GM13977 (cell line): ENCODE measurements around the gene THAP9.

Experiments
- DNase-seq: peaks from one replicate; pipeline ENCODE4 v3.0.0; 2012; ENCODE audit warnings: low spot score
- in situ Hi-C: fragments of 300-500 bp; cut with MboI; formaldehyde crosslinking; loops from one replicate; pipeline ENCODE4 v1.12.0; 2022; ENCODE audit warnings: low sequenced_read_pairs, low pct_unique_long_range_greater_than_20kb, mixed read lengths, inconsistent platforms; ENCODE audit not compliant: unreplicated experiment
- TF ChIP-seq, protein P1 (sequence below): IDR thresholded peaks from 2 replicates; pipeline ENCODE4 v1.5.1; 2012; ENCODE audit warnings: mild to moderate bottlenecking, control low read depth; ENCODE audit not compliant: insufficient read depth; ENCODE audit errors: extremely low read depth, missing control alignments

The THAP9 gene

DNA sequence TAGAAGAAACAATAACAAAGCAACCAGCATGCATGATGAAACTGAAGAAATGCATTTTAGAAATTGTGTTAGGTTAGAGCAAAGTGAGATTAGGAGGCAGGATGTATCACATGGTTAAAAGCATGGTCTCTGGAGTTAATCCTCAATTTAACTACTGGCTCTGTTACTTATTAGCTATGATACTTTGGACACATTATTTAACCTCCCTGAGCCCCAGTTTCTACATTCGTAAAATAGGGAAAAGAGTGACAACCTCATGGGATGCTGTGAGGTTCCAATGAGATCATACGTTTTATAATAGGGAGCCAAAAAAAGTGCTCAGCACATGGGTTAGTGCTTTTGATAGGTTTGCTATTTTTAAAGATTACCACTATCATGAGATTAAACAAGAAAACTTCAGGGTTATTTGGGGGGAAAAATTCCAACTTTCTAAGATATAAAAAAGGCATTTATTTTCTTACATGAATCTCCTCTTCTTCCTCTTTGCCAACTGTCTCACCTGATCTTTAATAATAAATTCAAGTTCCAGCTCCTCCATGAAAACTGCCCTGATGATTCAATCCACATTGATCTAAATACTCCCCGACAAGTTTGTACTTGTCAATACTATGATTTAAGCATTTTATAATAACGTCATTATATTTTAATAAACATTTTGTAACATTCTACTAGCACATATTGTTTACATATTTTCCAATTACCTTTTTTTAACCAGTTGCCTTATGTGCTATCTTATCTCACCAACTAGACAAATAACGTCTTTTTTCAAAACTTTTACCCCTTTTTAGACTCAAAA is 14.2 kb upstream of the THAP9 start:
- no peak for DNase-seq
- TF ChIP-seq, protein P1, sequence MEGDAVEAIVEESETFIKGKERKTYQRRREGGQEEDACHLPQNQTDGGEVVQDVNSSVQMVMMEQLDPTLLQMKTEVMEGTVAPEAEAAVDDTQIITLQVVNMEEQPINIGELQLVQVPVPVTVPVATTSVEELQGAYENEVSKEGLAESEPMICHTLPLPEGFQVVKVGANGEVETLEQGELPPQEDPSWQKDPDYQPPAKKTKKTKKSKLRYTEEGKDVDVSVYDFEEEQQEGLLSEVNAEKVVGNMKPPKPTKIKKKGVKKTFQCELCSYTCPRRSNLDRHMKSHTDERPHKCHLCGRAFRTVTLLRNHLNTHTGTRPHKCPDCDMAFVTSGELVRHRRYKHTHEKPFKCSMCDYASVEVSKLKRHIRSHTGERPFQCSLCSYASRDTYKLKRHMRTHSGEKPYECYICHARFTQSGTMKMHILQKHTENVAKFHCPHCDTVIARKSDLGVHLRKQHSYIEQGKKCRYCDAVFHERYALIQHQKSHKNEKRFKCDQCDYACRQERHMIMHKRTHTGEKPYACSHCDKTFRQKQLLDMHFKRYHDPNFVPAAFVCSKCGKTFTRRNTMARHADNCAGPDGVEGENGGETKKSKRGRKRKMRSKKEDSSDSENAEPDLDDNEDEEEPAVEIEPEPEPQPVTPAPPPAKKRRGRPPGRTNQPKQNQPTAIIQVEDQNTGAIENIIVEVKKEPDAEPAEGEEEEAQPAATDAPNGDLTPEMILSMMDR = no peak
- in situ Hi-C loops = loop anchor here (25.0 kb wide), 1 partner anchor 376 kb away; no protein-coding TSS in a partner anchor

DNA sequence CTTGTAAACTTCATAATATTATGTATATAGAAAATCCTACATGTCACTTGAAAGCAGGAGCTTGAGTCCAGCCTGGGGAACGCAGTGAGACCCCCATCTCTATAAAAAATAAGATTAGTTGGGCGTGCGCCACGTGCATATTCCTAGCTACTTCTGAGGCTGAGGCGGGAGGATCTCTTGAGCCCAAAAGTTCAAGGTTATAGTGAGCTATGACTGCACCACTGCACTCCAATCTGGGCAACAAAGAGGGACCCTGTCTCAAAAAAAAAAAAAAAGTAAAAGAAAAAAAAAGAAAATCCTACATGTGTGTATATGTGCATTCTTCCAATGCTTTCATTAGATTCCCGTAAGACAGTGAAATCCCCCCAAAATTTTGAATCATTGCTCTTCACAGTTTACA is 11.2 kb upstream of the THAP9 start:
- in situ Hi-C loops = loop anchor here (25.0 kb wide), 1 partner anchor 373 kb away; no protein-coding TSS in a partner anchor
- DNase-seq = no peak
- TF ChIP-seq, protein P1 = no peak

DNA sequence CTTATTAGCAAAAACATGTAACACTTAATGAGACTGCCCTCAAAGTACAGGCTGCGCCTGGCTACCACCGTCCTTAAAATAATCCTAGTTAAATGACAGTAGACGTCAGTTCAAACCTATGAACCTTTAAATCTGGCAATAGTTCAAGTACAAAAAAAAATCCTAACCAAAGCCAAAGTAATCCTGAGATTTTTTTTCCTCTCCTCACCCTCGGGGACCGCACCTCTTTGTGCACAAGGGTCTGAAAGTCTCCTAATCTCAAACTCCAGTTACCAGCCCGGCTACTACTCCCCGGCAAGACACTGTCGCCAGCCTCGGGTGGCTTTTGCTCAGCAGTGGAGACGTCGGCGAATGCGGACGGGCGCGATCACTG is 10.0 kb upstream of the THAP9 start:
- in situ Hi-C loops = loop anchor here (25.0 kb wide), 1 partner anchor 372 kb away; no protein-coding TSS in a partner anchor
- TF ChIP-seq, protein P1 = no peak
- DNase-seq = no peak

DNA sequence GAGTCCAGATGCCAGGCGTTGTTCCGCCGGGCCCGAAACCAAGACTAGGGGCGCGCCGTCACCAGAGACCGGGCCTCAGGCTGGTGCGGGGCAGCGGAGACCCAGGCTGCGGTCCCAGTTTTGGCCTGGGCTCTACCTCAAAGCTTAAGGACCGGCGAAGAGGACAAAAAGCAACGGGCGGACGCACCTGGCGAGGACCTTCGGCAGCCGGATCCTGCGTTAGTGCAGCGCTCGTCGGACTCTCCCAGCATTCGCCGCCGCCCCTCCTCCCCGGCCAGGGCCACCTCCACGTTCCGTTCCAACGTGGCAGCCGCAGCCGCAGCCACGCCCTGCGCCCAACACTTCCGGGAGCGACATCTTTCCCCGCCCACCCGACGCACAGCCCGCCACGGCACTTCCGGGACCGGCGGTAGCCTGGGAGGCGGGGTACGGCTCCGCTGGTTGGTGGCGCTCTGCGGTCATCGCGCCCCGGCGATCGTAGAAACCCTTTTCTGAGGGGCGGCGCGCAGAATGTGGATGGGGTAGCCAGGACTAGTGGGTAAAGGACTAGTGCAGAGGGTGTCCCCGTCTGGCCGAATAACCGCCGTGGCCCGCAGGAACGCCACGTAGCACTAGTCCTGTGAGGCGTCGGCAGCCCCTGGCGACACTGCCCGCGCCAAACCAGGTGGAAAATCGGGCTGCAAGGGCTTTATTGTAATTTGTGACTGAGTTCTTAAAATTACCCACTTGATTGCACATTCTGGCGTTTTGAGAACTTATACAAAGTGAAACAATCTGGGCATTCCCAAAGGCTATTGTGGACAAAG is 9.4 kb upstream of the THAP9 start, which contains the start of gene SEC31A:
TSS of gene SEC31A (minus strand) at position 253 of the 806 bp plus-strand sequence. CDS start 9,217 bp downstream, outside the sequence.
- in situ Hi-C loops = loop anchor here (25.0 kb wide), 1 partner anchor 371 kb away; no protein-coding TSS in a partner anchor
- peak; percentile 92 for DNase-seq
- TF ChIP-seq, protein P1 = no peak

DNA sequence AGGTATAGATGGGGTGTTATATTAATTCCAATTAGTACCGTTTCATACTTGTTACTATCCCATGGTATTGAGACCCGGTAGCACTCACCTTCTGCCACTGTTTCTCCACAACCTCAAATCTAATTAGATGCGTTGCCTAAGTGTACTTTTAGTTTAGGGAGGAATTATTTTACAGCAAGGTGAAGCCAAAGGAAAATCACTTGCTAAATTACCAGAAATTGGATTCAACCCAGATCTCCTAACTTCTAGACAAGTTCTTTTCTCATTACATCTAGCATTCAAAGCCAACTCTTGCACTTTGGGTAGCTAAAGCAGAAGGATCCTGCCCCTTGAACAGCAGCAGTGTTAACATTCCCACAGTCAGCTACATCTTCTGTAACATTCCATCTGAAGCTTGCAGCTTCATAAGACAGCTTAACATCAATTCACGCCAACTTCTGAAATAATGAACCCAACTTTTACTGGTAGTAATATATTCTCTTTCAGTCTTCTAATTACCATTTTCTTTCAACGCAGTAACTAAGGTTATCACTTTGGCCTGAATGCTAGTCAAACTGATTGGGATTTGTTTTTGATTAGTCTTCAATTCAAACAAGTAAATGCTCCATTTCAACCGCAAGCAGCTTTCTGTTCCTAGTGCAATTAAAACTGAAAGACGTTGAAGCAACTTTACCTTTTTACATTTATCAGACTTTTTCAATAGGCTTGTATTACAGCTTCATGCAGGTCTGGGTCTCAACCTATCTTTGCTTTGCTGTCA is 8.6 kb upstream of the THAP9 start:
- TF ChIP-seq, protein P1 = no peak
- in situ Hi-C loops = loop anchor here (25.0 kb wide), 1 partner anchor 370 kb away; no protein-coding TSS in a partner anchor
- DNase-seq = no peak

DNA sequence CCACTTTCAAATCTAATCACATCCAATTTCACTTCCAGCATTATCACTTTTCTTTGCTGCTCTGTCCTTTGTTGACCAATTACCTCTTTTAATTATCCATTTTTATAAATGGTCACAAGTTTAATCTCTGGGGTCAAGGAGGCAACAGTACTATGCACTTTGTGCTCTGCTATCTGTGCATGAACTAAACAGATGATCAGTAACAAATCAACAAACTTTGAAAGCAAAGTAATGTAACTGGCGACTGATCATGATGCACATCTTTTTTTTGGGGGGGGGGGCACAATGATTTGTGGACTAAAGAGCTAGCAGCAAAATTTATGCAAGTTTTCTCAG is 8.1 kb upstream of the THAP9 start:
- in situ Hi-C loops = loop anchor here (25.0 kb wide), 1 partner anchor 370 kb away; no protein-coding TSS in a partner anchor
- no peak for DNase-seq
- TF ChIP-seq, protein P1 = no peak
